Cardiac fibroblast (primary cell): ENCODE measurements around the gene TBX1.

ENCODE experiments used
- DNase-seq, 2 donors: peaks; one replicate each; pipeline versions ENCODE4 v3.0.0 to v3.0.0-alpha.2; 2010; ENCODE audit warnings: low read depth in 2 of 2
- H3K4me3 ChIP-seq, 2 donors: replicated peaks in 1 of 2; 1 replicate in 1 of 2; 2 replicates in 1 of 2; pipeline ENCODE4 v1.5.1; 2011; ENCODE audit warnings: low read depth in 2 of 2, low read length in 2 of 2, mild to moderate bottlenecking in 2 of 2, moderate library complexity in 1 of 2
- TF ChIP-seq, protein P1 (sequence below): IDR thresholded peaks from one replicate; pipeline ENCODE4 v1.5.1; 2011; ENCODE audit warnings: low read depth, mild to moderate bottlenecking, low read length, inconsistent platforms

TBX1 gene

DNA sequence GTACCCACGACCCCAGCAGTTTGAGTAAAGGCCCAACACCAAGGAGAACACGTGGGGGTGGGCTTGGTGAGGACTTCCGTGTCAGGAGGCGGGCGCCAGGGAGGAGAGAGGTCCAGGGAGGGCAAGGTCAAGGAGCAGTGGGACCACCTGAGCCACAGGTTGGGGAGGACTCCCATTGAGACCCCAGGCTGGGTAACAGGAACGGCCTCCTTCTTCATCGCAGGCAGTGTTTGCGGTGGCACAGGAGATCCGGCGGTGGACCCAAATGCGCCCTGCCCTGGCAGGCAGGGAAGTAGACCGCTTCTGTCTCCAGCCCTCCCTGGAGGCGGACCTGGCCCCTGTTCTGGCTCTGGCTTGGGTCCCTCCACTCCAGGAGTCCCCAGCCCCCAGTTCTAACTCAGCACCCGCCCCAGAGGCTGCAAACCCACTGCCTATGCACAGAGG is 5.9 kb upstream of the TBX1 start:
- no peak overlapping the region for H3K4me3 ChIP-seq
- TF ChIP-seq, protein P1, sequence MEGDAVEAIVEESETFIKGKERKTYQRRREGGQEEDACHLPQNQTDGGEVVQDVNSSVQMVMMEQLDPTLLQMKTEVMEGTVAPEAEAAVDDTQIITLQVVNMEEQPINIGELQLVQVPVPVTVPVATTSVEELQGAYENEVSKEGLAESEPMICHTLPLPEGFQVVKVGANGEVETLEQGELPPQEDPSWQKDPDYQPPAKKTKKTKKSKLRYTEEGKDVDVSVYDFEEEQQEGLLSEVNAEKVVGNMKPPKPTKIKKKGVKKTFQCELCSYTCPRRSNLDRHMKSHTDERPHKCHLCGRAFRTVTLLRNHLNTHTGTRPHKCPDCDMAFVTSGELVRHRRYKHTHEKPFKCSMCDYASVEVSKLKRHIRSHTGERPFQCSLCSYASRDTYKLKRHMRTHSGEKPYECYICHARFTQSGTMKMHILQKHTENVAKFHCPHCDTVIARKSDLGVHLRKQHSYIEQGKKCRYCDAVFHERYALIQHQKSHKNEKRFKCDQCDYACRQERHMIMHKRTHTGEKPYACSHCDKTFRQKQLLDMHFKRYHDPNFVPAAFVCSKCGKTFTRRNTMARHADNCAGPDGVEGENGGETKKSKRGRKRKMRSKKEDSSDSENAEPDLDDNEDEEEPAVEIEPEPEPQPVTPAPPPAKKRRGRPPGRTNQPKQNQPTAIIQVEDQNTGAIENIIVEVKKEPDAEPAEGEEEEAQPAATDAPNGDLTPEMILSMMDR = no peak
- DNase-seq = no peak

DNA sequence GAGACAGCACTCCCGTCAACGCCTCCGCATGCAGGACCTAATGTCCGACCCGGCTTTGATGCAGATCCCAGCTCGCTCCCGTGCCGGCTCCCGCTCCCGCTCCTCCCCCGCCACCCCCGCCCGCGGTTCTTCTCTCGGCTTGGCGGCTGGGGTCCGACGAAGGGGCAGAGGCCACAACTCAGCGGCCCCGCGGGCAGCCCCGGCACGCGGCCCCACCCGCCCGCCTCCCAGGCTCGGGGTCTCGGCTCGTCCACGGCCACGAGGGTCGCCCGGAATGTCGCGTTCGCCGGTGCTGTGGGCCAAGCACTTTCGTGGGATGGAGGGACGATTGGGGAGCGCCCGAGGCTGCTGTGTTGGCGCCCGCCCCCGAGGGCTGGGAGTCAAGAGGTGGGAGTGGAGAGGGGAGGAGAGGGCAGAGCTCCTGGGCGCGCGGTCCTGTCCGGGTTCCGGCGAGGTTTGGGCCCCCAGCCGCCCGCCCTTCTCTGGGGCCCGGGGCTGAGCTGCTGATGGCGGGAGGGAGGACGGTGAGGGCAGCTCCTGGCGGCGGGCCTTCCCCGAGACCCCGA is 5.3 kb upstream of the TBX1 start:
- H3K4me3 ChIP-seq = no peak overlapping the region
- TF ChIP-seq, protein P1 = no peak
- no peak for DNase-seq

DNA sequence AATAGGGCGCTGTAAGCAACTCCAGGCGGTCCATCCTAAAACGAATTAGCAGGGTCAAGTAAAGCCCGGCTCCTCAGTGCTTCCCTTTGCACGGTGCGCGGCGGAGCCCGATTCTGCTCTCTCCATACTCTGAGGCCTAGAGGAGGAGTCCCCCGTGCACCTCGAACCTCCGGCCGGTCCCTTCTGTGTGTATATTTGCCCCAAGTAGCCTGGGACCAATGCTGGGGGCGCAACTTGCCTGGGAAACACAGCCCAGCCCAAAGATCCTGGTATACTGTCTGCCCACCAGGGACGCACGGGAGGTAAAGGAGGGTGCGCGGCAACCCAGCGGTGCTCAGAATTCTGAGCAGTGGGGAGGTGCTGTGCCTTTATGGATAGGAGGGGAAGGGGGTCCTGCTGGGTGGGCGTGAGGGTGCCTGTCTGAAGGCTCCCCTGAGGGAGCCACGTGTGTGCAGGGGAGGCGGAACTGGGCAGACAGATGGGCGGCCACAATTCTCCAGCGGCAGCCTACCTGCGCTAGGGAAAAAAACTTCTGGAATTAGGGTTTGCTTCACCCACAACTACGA is 4.8 kb upstream of the TBX1 start:
- TF ChIP-seq, protein P1 = no peak
- H3K4me3 ChIP-seq = no peak overlapping the region
- no peak for DNase-seq

DNA sequence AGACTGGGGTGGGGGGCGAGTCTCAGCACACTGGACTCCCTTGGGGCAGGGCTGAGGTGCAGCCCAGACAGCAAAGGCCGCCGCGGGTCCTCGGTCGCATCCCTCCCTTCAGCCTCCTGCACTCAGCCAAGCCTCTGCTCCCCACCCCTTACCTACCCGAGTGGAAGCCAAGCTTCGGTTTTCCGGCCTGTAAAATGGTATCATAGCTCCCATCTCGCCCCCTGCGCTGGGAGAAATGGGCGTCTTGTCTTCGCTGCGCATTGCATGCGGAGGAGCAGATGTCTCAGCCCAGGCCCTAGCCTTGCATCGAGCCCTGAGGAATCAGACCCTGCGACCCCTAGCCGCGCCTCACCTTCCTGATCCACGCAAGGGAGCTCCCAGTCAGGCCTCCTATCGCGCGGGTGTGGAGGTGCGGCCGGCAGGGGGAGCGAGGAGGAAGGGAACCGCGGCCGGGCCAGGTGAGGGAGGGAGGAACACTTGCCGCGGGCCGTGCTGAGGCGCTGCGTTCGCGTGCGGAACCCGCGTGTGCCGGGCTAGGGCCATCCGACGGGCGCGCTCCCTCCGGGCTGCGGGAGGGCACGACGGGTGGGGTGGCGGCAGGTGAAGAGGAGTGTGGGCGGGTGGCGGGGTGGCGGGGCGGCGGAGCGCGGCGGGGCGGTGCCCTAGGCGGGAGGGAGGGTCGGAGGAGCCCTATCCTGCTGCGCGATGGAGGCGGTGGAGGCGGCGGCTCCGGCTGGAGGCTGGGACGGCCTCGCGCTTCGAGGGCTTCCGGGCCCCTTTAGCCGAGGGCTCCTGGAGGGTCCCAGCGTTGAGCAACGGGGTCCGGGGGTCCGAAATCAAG is 4.1 kb upstream of the TBX1 start:
- H3K4me3 ChIP-seq = no peak overlapping the region
- TF ChIP-seq, protein P1 = peak; percentile 50
- peak; percentile 23 to 27 for DNase-seq

DNA sequence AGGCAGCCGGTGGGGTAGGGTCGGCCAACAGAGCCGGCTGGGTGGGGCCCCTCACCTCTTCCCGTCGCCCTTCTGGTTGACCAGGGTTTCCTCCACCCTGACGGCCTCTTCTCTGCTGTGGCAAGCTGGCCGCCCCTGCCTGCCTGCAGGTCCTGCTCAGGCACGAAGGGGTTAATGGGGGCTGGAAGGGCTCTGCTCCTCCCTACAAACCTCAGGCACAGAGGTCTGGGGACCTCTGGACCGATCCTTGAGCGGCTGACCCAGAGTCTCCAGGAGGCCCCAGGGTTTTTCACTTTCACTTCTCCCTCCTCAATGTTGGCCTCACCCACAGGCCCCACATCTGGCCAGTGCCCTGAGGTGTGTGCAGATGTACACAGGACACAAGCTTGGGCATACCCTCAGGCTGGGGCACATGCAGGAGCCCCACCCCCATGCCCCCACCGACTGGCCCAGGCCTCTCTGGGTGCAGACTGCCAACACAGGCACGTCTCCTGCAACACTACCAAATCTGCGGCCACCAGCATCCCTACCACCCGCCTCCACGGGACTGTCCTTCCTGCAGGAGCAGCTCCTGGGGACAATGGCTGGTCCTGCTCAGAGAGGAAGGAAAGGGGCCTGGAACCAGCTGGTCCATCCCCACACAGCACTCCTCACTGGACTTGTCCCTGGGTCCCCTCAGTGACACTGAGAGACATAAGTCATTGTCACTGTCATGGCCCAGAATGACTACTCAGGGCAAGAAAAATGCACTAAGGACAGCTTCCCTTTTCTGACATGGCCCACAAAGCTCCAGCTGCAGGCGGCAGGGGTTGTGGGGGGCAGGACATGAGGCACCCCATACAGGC is 3.2 kb upstream of the TBX1 start:
- H3K4me3 ChIP-seq = no peak overlapping the region
- TF ChIP-seq, protein P1 = no peak
- no peak for DNase-seq
